Caco-2 (cell line): ENCODE results near the gene FEZF1. TPM values are rescaled to one million over a fixed set of nuclear protein-coding genes. Genes with fewer than 3 reads are reported as not detected.

ENCODE experiments used
- BruUV-seq: library from RNA; stranded (reverse); fragments of 400-500 nt; replicated peaks from 2 replicates; lab custom pipeline; 2021; lab: Mats Ljungman, UMichigan
- CTCF ChIA-PET: fragments of 300-600 bp; sonication (Branson Sonifier 250); formaldehyde crosslinking; loops from one replicate; lab custom pipeline; 2022; ENCODE audit warnings: antibody characterized with exemption; lab: Charles Lee
- POLR2A ChIA-PET: fragments of 300-600 bp; sonication (Branson Sonifier 250); formaldehyde crosslinking; loops from one replicate; lab custom pipeline; 2022; ENCODE audit warnings: antibody characterized with exemption; lab: Charles Lee
- DNase-seq, 2 experiments: peaks; one replicate each; pipeline versions ENCODE4 v3.0.0 to v3.0.0-alpha.2; 2020 to 2022
- H3K27me3 ChIP-seq: replicated peaks from 2 replicates; pipeline ENCODE4 v1.6.0; 2011; ENCODE audit warnings: low read length; ENCODE audit not compliant: control insufficient read depth, insufficient read depth
- H3K36me3 ChIP-seq: 2 replicates; pipeline ENCODE4 v1.5.1; 2011; ENCODE audit warnings: low read length; ENCODE audit not compliant: control insufficient read depth, insufficient read depth
- H3K4me1 ChIP-seq: fragments of 250-450 bp; sonication (Bioruptor Pico); 2 replicates; pipeline ENCODE4 v1.5.1; 2020; ENCODE audit warnings: mild to moderate bottlenecking
- H3K4me3 ChIP-seq: 2 replicates; pipeline ENCODE4 v1.5.1; 2011; ENCODE audit warnings: low read depth, mild to moderate bottlenecking, control low read depth, low read length
- H3K9me3 ChIP-seq: fragments of 250-450 bp; sonication (Bioruptor Pico); 2 replicates; pipeline ENCODE4 v1.5.1; 2020; ENCODE audit warnings: mild to moderate bottlenecking, moderate library complexity
- H3K27ac Mint-ChIP-seq: one replicate; pipeline ENCODE4 v1.8.0; 2022; ENCODE audit warnings: mixed read lengths; ENCODE audit not compliant: unreplicated experiment
- H3K27me3 Mint-ChIP-seq: one replicate; pipeline ENCODE4 v1.8.0; 2022; ENCODE audit warnings: mixed read lengths; ENCODE audit not compliant: insufficient read depth, unreplicated experiment
- H3K36me3 Mint-ChIP-seq: one replicate; pipeline ENCODE4 v1.8.0; 2022; ENCODE audit warnings: mild to moderate bottlenecking, mixed read lengths; ENCODE audit not compliant: insufficient read depth, unreplicated experiment
- H3K4me1 Mint-ChIP-seq: one replicate; pipeline ENCODE4 v1.8.0; 2022; ENCODE audit warnings: low read depth, mixed read lengths; ENCODE audit not compliant: unreplicated experiment
- H3K4me3 Mint-ChIP-seq: one replicate; pipeline ENCODE4 v1.8.0; 2022; ENCODE audit warnings: mild to moderate bottlenecking, moderate library complexity, mixed read lengths; ENCODE audit not compliant: unreplicated experiment
- H3K9me3 Mint-ChIP-seq: one replicate; pipeline ENCODE4 v1.8.0; 2022; ENCODE audit warnings: mixed read lengths; ENCODE audit not compliant: unreplicated experiment
- CTCF ChIP-seq, 2 experiments: fragments of 200-600 bp in 1 of 2; IDR thresholded peaks; 1 replicate in 1 of 2; 2 replicates in 1 of 2; pipeline versions ENCODE4 v1.5.1 to v1.8.0; 2011 to 2022; ENCODE audit warnings: antibody characterized with exemption in 1 of 2, control low read depth in 1 of 2, inconsistent platforms in 1 of 2, low read depth in 1 of 2, low read length in 1 of 2, mild to moderate bottlenecking in 1 of 2, moderate library complexity in 1 of 2; ENCODE audit not compliant: insufficient read depth in 1 of 2, severe bottlenecking in 1 of 2, unreplicated experiment in 1 of 2
- intact Hi-C: fragments of 100-400 bp; cut with micrococcal nuclease; formaldehyde crosslinking; loops from one replicate; pipeline ENCODE4 v1.10.0; 2022; ENCODE audit not compliant: unreplicated experiment
- total RNA-seq: library from RNA; stranded (reverse); gene quantifications from 2 replicates; pipeline ENCODE4 v1.2.3, GENCODE V29; 2022

FEZF1 gene
- total RNA-seq, 1 experiment from 2014 or later, result not detected

- Mint-ChIP-seq H3K4me1 (no peaks in the 10 kb centered on the region), H3K27me3 (peaks cover 14% of the 10 kb centered on the region), H3K4me3 (no peak overlapping the region), H3K36me3 (no peaks in the 10 kb centered on the region), H3K27ac (no peak overlapping the region), H3K9me3 (no peaks in the 10 kb centered on the region)
- intact Hi-C loops, result loop anchor here (5.0 kb wide), 1 partner anchor 229 kb away; no protein-coding TSS in a partner anchor
- POLR2A ChIA-PET, result no interaction called here
- Histone ChIP-seq H3K36me3 (no peaks in the 10 kb centered on the region), H3K4me1 (0 out of 2 replicates have a peak, but pooled peaks cover 3% of the 10 kb centered on the region), H3K27me3 (0 out of 2 replicates have a peak, but pooled peaks cover 1% of the 10 kb centered on the region), H3K4me3 (no peak overlapping the region), H3K9me3 (no peaks in the 10 kb centered on the region)
- BruUV-seq, result no TSS peak
- CTCF ChIA-PET, result no interaction called here
- TF ChIP-seq CTCF (IDR thresholded peaks at IDR 0.05; ENCODE audit: insufficient read depth in 1 of 2, low read depth in 1 of 2, low read length in 1 of 2, severe bottlenecking in 1 of 2, unreplicated experiment in 1 of 2), result no peak
- DNase-seq, result no peak
Observed at GRCh38 chr7:122298131-122298530, 6.4 kb downstream of the FEZF1 start.

GRCh38 chr7:122291189-122291588, 13.4 kb downstream of the FEZF1 start:
- ChIA-PET CTCF (no interaction called here), POLR2A (no interaction called here)
- H3K4me3 ChIP-seq, result no peak overlapping the region
- 0 out of 2 replicates have a peak, but pooled peaks cover 4% of the 10 kb centered on the region for H3K9me3 ChIP-seq
- intact Hi-C loops, result no loop called here
- no TSS peak for BruUV-seq
- H3K27ac Mint-ChIP-seq, result no peak overlapping the region
- no peaks in the 10 kb centered on the region for H3K4me1 Mint-ChIP-seq
- peaks cover 15% of the 10 kb centered on the region for H3K9me3 Mint-ChIP-seq
- H3K4me3 Mint-ChIP-seq, result no peak overlapping the region
- TF ChIP-seq CTCF (IDR thresholded peaks at IDR 0.05; ENCODE audit: insufficient read depth in 1 of 2, low read depth in 1 of 2, low read length in 1 of 2, severe bottlenecking in 1 of 2, unreplicated experiment in 1 of 2), result no peak
- no peaks in the 10 kb centered on the region for H3K4me1 ChIP-seq
- no peaks in the 10 kb centered on the region for H3K36me3 Mint-ChIP-seq
- DNase-seq, result no peak
- H3K27me3 ChIP-seq, result no peaks in the 10 kb centered on the region
- H3K36me3 ChIP-seq, result no peaks in the 10 kb centered on the region
- H3K27me3 Mint-ChIP-seq, result peaks cover 15% of the 10 kb centered on the region

- ChIA-PET POLR2A (no interaction called here), CTCF (no interaction called here)
- no peak overlapping the region for H3K27ac Mint-ChIP-seq
- H3K27me3 Mint-ChIP-seq, result peaks cover 12% of the 10 kb centered on the region
- no peaks in the 10 kb centered on the region for H3K4me1 Mint-ChIP-seq
- H3K9me3 ChIP-seq, result 0 out of 2 replicates have a peak, but pooled peaks cover 4% of the 10 kb centered on the region
- intact Hi-C loops, result no loop called here
- H3K4me3 Mint-ChIP-seq, result no peak overlapping the region
- no TSS peak for BruUV-seq
- H3K27me3 ChIP-seq, result no peaks in the 10 kb centered on the region
- no peak for TF ChIP-seq CTCF (IDR thresholded peaks at IDR 0.05; ENCODE audit: insufficient read depth in 1 of 2, low read depth in 1 of 2, low read length in 1 of 2, severe bottlenecking in 1 of 2, unreplicated experiment in 1 of 2)
- H3K4me3 ChIP-seq, result no peak overlapping the region
- H3K36me3 Mint-ChIP-seq, result no peaks in the 10 kb centered on the region
- no peaks in the 10 kb centered on the region for H3K36me3 ChIP-seq
- peaks cover 15% of the 10 kb centered on the region for H3K9me3 Mint-ChIP-seq
- DNase-seq, result no peak
- peaks cover 2% of the 10 kb centered on the region; the same call in 1 of the 2 replicates for H3K4me1 ChIP-seq
Observed at GRCh38 chr7:122290476-122290875, 14.1 kb downstream of the FEZF1 start.
